Mesothelial cell of epicardium (in vitro differentiated cells): ENCODE results near the gene PSPN. TPM values are rescaled to one million over a fixed set of nuclear protein-coding genes. Genes with fewer than 3 reads are reported as not detected.
A peak's percentile ranks its signal among the peaks of the same experiment; 100 is the strongest.

ENCODE experiments used
- DNase-seq, 2 experiments: peaks; one replicate each; pipeline ENCODE4 v3.0.0; 2021; ENCODE audit warnings: low spot score in 2 of 2; ENCODE audit not compliant: unreplicated experiment in 2 of 2
- H3K27ac Mint-ChIP-seq: 2 replicates; pipeline ENCODE4 v1.8.0; 2021; ENCODE audit warnings: mixed read lengths
- H3K27me3 Mint-ChIP-seq: 2 replicates; pipeline ENCODE4 v1.8.0; 2021; ENCODE audit warnings: low read depth, mixed read lengths
- H3K36me3 Mint-ChIP-seq: 2 replicates; pipeline ENCODE4 v1.8.0; 2021; ENCODE audit warnings: mixed read lengths
- H3K4me1 Mint-ChIP-seq: 2 replicates; pipeline ENCODE4 v1.8.0; 2021; ENCODE audit warnings: mixed read lengths
- H3K4me3 Mint-ChIP-seq: 2 replicates; pipeline ENCODE4 v1.8.0; 2021; ENCODE audit warnings: mild to moderate bottlenecking, moderate library complexity, mixed read lengths
- H3K9me3 Mint-ChIP-seq: 2 replicates; pipeline ENCODE4 v1.8.0; 2021; ENCODE audit warnings: mixed read lengths
- CTCF ChIP-seq: fragments of 200-600 bp; sonication (generic); IDR thresholded peaks from one replicate; pipeline ENCODE4 v1.5.0; 2021; ENCODE audit warnings: antibody characterized with exemption; ENCODE audit not compliant: unreplicated experiment
- total RNA-seq: library from RNA; stranded (reverse); gene quantifications from 3 replicates; pipeline ENCODE4 v1.2.1, GENCODE V29; 2021

The PSPN gene
- 3.5 to 3.8 TPM (median 3.6 TPM) in 3 replicates for total RNA-seq

- Mint-ChIP-seq H3K9me3 (no peaks in the 10 kb centered on the region), H3K36me3 (peaks cover 19% of the 10 kb centered on the region), H3K4me3 (peak within 1 kb of the TSS; percentile 26), H3K27ac (peak within 1 kb of the TSS; percentile 95), H3K27me3 (no peaks in the 10 kb centered on the region), H3K4me1 (peaks cover 37% of the 10 kb centered on the region)
- DNase-seq: no peak
- TF ChIP-seq CTCF: no peak
These were observed at the start of gene PSPN for GRCh38 chr19:6375411-6376010. Gene PSPN (minus strand): TSS chr19:6375933. CDS start chr19:6375849, 84 bp downstream.

- no peak for TF ChIP-seq CTCF
- DNase-seq: peak; percentile 97 to 98
- Mint-ChIP-seq H3K36me3 (peaks cover 5% of the 10 kb centered on the region), H3K4me3 (peak overlapping the region; percentile 71), H3K4me1 (peaks cover 19% of the 10 kb centered on the region), H3K27ac (peak overlapping the region; percentile 83), H3K27me3 (peaks cover 8% of the 10 kb centered on the region), H3K9me3 (no peaks in the 10 kb centered on the region)
These were observed 49.4 kb upstream of the PSPN start for GRCh38 chr19:6424939-6425731.

- TF ChIP-seq CTCF: no peak
- Mint-ChIP-seq H3K27me3 (peaks cover under 1% of the 10 kb centered on the region), H3K9me3 (no peaks in the 10 kb centered on the region), H3K4me1 (peaks cover 19% of the 10 kb centered on the region), H3K36me3 (peaks cover 8% of the 10 kb centered on the region), H3K4me3 (peak within 1 kb of the TSS; percentile 84), H3K27ac (peak within 1 kb of the TSS; percentile 83)
- no peak for DNase-seq
These were observed 48.6 kb upstream of the PSPN start, which contains the start of gene KHSRP for GRCh38 chr19:6424195-6424938. Gene KHSRP (minus strand): TSS chr19:6424811. CDS start chr19:6424701, 110 bp downstream.

GRCh38 chr19:6423499-6424194 lies 47.9 kb upstream of the PSPN start:
- DNase-seq: no peak

More at GRCh38 chr19:6423499-6424194, 47.9 kb upstream of the PSPN start:
- Mint-ChIP-seq H3K27ac (peak overlapping the region; percentile 83), H3K9me3 (no peaks in the 10 kb centered on the region), H3K4me1 (peaks cover 19% of the 10 kb centered on the region), H3K36me3 (peaks cover 9% of the 10 kb centered on the region), H3K27me3 (no peaks in the 10 kb centered on the region), H3K4me3 (peak overlapping the region; percentile 84)
- TF ChIP-seq CTCF: no peak
